Gastrocnemius medialis (tissue), 4 donors: Measurements from ENCODE around the gene SPOCD1. TPM values are rescaled to one million over a fixed set of nuclear protein-coding genes. Genes with fewer than 3 reads are reported as not detected.

Experiments used
- ATAC-seq, 2 donors: fragments of 150-250 bp; one replicate each; pipeline ENCODE4 v1.9.1; 2016
- DNase-seq, 2 donors: peaks; one replicate each; pipeline ENCODE4 v3.0.0-alpha.2; 2019
- H3K27ac ChIP-seq, 4 donors: fragments of 200-600 bp; sonication (generic); 1 replicate in 1 of 4; 2 replicates in 3 of 4; pipeline ENCODE4 v1.5.1; 2016 to 2018; ENCODE audit warnings: mild to moderate bottlenecking in 2 of 4, moderate library complexity in 1 of 4
- H3K27me3 ChIP-seq, 3 donors: fragments of 200-600 bp; sonication (generic) in 2 of 3; 1 replicate in 1 of 3; 2 replicates in 2 of 3; pipeline versions ENCODE4 v1.5.1 to v1.6.0; 2016 to 2019; ENCODE audit warnings: mild to moderate bottlenecking in 1 of 3, moderate library complexity in 1 of 3
- H3K36me3 ChIP-seq, 2 donors: fragments of 200-600 bp; sonication (generic) in 1 of 2; one replicate each; pipeline ENCODE4 v1.5.1; 2017 to 2018
- H3K4me1 ChIP-seq, 2 donors: fragments of 200-600 bp; sonication (generic) in 1 of 2; one replicate each; pipeline ENCODE4 v1.5.1; 2016 to 2017; ENCODE audit warnings: mild to moderate bottlenecking in 2 of 2
- H3K4me3 ChIP-seq, 4 donors: fragments of 200-600 bp; sonication (generic) in 3 of 4; 1 replicate in 1 of 4; 2 replicates in 3 of 4; pipeline ENCODE4 v1.5.1; 2016 to 2019; ENCODE audit warnings: mild to moderate bottlenecking in 2 of 4
- H3K9me3 ChIP-seq, 3 donors: fragments of 200-600 bp; sonication (generic) in 2 of 3; 1 replicate in 1 of 3; 2 replicates in 2 of 3; pipeline ENCODE4 v1.5.1; 2016 to 2019
- CTCF ChIP-seq, 5 experiments: fragments of 450-650 bp in 3 of 5; fragments of 200-600 bp in 2 of 5; sonication (generic) in 2 of 5; IDR thresholded peaks in 4 of 5; conservative IDR thresholded peaks in 1 of 5; 1 replicate in 4 of 5; 2 replicates in 1 of 5; pipeline ENCODE4 v1.5.1; 2016 to 2019; ENCODE audit warnings: antibody characterized with exemption in 5 of 5, mild to moderate bottlenecking in 3 of 5, moderate library complexity in 3 of 5
- POLR2A ChIP-seq, 2 donors: fragments of 450-650 bp; IDR thresholded peaks; one replicate each; pipeline ENCODE4 v1.6.1; 2017; ENCODE audit warnings: antibody characterized with exemption in 2 of 2, mild to moderate bottlenecking in 2 of 2, moderate library complexity in 2 of 2
- in situ Hi-C, 4 donors: fragments of 200-750 bp; cut with MboI; loops; one replicate each; pipeline versions ENCODE4 v1.15.0 to v1.8.0; 2017; ENCODE audit warnings: low sequenced_read_pairs in 4 of 4
- intact Hi-C: fragments of 100-400 bp; cut with DNase I; formaldehyde crosslinking; loops from one replicate; pipeline ENCODE4 v1.15.1; 2023; ENCODE audit warnings: low total_unique reads
- total RNA-seq, 4 donors: library from RNA; depleted of rRNA; stranded (reverse); fragments of >200 nt; gene quantifications; one replicate each; pipeline versions ENCODE4 v1.1.0 to v1.2.3, GENCODE V29; 2016

The SPOCD1 gene
- total RNA-seq, 4 donors from 2014 or later, result not detected

- Histone ChIP-seq H3K27me3 (no peaks in the 10 kb centered on the region), H3K27ac (no peak overlapping the region), H3K36me3 (no peaks in the 10 kb centered on the region), H3K4me3 (no peak overlapping the region), H3K9me3 (no peaks in the 10 kb centered on the region), H3K4me1 (peaks cover 0 to 3% of the 10 kb centered on the region in 2 donors)
- intact Hi-C loops (no loop called here), in situ Hi-C loops (loop anchor here (5.0 to 25.0 kb wide), 4 partner anchors 117 to 222 kb away; no protein-coding TSS in a partner anchor)
- no peak for TF ChIP-seq POLR2A (IDR thresholded peaks at IDR 0.05)
- no peak for TF ChIP-seq CTCF (IDR thresholded peaks at IDR 0.05 in 4 of 5, conservative IDR thresholded peaks at IDR 0.05 in 1 of 5)
- no peak for DNase-seq
- no peak for ATAC-seq
These were observed 32.0 kb downstream of the SPOCD1 start for GRCh38 chr1:31783846-31784245.

GRCh38 chr1:31782421-31783410 is 33.1 kb downstream of the SPOCD1 start:
- in situ Hi-C loops, result loop anchor here (5.0 to 25.0 kb wide), 4 partner anchors 115 to 220 kb away; no protein-coding TSS in a partner anchor
- Histone ChIP-seq H3K9me3 (no peaks in the 10 kb centered on the region), H3K27ac (no peak overlapping the region), H3K4me1 (no peaks in the 10 kb centered on the region), H3K36me3 (no peaks in the 10 kb centered on the region), H3K27me3 (no peaks in the 10 kb centered on the region), H3K4me3 (no peak overlapping the region)
- ATAC-seq, result no peak
- intact Hi-C loops, result no loop called here
- DNase-seq, result no peak
- TF ChIP-seq POLR2A (IDR thresholded peaks at IDR 0.05) (no peak), CTCF (IDR thresholded peaks at IDR 0.05 in 4 of 5, conservative IDR thresholded peaks at IDR 0.05 in 1 of 5) (no peak)

- no peaks in the 10 kb centered on the region for H3K36me3 ChIP-seq
- TF ChIP-seq POLR2A (IDR thresholded peaks at IDR 0.05) (no peak), CTCF (IDR thresholded peaks at IDR 0.05 in 4 of 5, conservative IDR thresholded peaks at IDR 0.05 in 1 of 5) (no peak)
- H3K27me3 ChIP-seq, result peaks cover 0 to 3% (median 0%) of the 10 kb centered on the region in 3 donors
- in situ Hi-C loops (loop anchor here (5.0 to 25.0 kb wide), 4 partner anchors 115 to 220 kb away; no protein-coding TSS in a partner anchor), intact Hi-C loops (no loop called here)
- H3K9me3 ChIP-seq, result no peaks in the 10 kb centered on the region
- DNase-seq (no peak), ATAC-seq (no peak)
- H3K4me3 ChIP-seq, result no peak overlapping the region
- no peaks in the 10 kb centered on the region for H3K4me1 ChIP-seq
- no peak overlapping the region for H3K27ac ChIP-seq
These were observed 34.0 kb downstream of the SPOCD1 start for GRCh38 chr1:31781756-31782371.

GRCh38 chr1:31781138-31781755 is 34.6 kb downstream of the SPOCD1 start:
- H3K9me3 ChIP-seq, result no peaks in the 10 kb centered on the region
- H3K27ac ChIP-seq, result no peak overlapping the region
- no peak for DNase-seq
- H3K4me3 ChIP-seq, result no peak overlapping the region
- in situ Hi-C loops, result loop anchor here (5.0 to 25.0 kb wide), 4 partner anchors 114 to 219 kb away; no protein-coding TSS in a partner anchor
- no peaks in the 10 kb centered on the region for H3K4me1 ChIP-seq
- H3K27me3 ChIP-seq, result peaks cover 0 to 7% (median 0%) of the 10 kb centered on the region in 3 donors
- no peaks in the 10 kb centered on the region for H3K36me3 ChIP-seq
- intact Hi-C loops, result no loop called here
- TF ChIP-seq CTCF (IDR thresholded peaks at IDR 0.05 in 4 of 5, conservative IDR thresholded peaks at IDR 0.05 in 1 of 5) (no peak), POLR2A (IDR thresholded peaks at IDR 0.05) (no peak)
- ATAC-seq, result no peak
